HFF-Myc (cell line): ENCODE measurements around the gene LYPD6B.

Experiments
- DNase-seq: peaks from one replicate; pipeline ENCODE4 v3.0.0-alpha.2; 2011; ENCODE audit warnings: low read depth; ENCODE audit errors: extremely low read depth
- H3K4me3 ChIP-seq: replicated peaks from 2 replicates; pipeline ENCODE4 v1.5.1; 2011; ENCODE audit warnings: low read depth, mild to moderate bottlenecking, control low read depth, low read length
- TF ChIP-seq, protein P1 (sequence below): IDR thresholded peaks from 2 replicates; pipeline ENCODE4 v1.5.1; 2012; ENCODE audit warnings: mild to moderate bottlenecking, low read depth, low read length, control low read depth; ENCODE audit errors: missing control alignments

LYPD6B gene

DNA sequence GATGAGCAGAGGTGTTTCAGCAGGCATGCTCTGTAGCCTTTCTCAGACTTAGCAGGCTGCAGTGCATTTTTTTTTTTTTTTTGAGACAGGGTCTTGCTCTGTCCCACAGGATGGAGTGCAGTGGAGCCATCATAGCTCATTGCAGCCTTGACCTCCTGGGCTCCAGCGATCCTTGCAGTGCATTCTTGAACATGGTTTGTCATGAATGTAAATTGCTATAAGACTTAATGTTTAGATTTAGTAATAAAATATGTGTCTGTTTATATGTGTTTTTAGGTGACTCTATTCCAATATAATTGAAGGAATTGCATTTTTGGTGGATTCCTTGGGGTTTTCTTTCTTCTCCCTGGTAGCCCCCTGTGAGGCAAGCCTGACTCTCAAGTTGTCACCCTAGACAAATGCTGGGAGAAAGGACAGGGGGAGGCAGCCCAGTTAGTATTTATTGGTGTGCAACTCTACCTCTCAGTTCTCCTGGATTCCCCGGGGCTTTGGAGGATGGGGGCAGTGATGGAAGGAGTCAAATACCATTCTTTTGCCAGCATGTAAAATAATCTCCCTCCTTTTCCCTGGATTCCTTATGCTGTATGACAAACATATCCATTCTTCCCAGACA is 22.7 kb downstream of the LYPD6B start:
- H3K4me3 ChIP-seq: no peak overlapping the region
- TF ChIP-seq, protein P1, sequence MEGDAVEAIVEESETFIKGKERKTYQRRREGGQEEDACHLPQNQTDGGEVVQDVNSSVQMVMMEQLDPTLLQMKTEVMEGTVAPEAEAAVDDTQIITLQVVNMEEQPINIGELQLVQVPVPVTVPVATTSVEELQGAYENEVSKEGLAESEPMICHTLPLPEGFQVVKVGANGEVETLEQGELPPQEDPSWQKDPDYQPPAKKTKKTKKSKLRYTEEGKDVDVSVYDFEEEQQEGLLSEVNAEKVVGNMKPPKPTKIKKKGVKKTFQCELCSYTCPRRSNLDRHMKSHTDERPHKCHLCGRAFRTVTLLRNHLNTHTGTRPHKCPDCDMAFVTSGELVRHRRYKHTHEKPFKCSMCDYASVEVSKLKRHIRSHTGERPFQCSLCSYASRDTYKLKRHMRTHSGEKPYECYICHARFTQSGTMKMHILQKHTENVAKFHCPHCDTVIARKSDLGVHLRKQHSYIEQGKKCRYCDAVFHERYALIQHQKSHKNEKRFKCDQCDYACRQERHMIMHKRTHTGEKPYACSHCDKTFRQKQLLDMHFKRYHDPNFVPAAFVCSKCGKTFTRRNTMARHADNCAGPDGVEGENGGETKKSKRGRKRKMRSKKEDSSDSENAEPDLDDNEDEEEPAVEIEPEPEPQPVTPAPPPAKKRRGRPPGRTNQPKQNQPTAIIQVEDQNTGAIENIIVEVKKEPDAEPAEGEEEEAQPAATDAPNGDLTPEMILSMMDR: no peak
- DNase-seq: no peak

DNA sequence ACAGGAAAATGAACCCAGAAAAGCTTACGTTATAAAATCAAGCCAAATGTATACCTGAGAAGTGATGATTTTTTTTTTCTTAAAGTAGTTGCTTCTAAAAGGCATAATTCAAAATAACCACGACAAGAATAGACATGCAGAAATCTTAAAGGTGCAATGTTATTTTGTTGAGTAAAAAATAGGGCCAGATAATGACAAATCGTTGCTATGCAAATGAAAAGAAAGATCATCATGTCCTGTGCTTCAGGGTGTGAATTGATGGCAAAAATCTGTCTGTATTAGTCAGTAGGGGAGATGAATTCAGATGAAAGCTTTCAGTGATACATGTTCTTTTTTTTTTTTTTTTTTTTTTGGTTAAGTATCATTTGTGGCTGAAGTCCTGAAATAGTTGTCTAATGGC is 24.0 kb downstream of the LYPD6B start:
- TF ChIP-seq, protein P1: no peak
- DNase-seq: no peak
- no peak overlapping the region for H3K4me3 ChIP-seq

DNA sequence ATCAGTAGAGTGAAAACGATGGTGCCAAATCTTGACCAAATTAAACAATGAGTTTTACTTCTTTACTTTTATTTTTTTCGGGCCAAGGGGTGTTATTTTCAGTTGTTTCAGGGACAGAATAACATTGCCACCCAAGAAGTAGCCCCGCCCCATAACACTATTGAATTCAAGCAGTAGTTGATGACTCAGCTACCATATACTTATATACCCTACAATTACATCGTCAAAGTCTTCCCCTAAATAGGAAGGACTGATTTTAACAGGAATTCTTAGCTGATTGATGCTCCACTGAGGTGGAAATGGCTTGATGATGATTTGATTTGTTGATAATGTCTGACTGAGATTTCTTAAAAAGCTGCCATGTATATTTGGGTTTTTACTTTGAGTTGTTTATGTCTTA is 24.7 kb downstream of the LYPD6B start:
- DNase-seq: no peak
- TF ChIP-seq, protein P1: no peak
- H3K4me3 ChIP-seq: no peak overlapping the region

DNA sequence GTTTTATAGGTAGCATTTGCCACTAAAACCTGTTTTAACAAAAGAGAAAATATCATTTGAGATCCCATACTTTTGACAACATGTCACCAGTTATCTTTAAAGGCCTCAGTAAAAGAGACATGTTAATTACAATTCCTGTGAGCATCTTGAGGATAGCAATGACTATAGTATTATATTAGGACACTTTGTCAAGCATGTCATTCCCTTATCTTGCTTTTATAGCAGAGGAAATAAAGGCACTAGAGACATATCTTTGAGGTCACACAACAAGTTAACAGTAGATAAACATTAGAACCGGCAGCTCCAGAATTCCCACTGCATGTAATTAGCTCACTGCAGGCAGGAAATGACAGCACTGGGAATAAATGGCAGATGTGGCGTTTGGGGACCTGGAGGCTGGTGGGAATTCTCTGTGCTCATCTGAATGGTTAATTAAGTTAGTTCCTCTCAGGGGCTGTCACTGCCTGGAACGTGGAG is 25.9 kb downstream of the LYPD6B start:
- TF ChIP-seq, protein P1: no peak
- H3K4me3 ChIP-seq: no peak overlapping the region
- DNase-seq: no peak

DNA sequence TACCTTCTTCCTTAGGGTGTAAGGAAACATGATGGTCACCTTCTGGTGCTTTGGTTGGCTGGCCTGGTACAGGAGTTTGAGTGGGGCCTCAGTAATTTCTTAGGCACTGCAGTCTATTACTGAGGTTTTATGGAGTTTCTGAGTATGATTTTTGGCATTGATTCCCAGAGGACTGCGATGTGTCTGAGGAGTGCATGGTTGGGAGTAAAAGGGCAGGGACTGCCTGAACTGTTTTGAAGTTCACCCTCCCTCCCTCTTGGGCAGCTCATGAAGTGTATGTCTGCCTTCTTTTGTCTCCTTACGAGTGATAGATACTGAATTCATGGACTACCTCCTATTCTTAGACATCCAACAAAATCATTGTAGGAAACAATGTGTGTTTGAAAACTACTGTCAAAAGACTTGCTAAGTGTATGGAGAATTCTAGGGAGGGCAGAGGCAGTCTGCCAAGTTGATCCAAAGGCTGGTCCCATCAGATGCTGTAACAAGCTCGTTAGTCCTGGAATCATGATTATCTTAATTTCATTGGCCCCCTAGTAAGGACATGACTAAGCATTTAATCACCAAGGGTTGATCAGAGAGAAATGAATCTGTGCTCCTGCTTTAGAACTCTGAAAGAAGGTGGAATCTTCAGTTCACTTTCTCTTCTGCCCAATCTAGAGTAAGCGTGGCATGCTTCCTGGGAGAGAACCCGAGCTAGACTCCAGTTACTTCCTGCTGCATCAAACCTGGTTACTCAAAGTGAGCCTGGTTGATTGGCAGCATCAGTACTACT is 26.5 kb downstream of the LYPD6B start:
- H3K4me3 ChIP-seq: no peak overlapping the region
- TF ChIP-seq, protein P1: no peak
- DNase-seq: no peak

- TF ChIP-seq, protein P1: no peak
- no peak overlapping the region for H3K4me3 ChIP-seq
- DNase-seq: no peak
Observed at GRCh38 chr2:149068225-149068995, 29.9 kb downstream of the LYPD6B start.
